H1 (cell line): ENCODE results near the gene OVCH2.

ENCODE experiments used
- CTCF ChIP-seq, 3 experiments: IDR thresholded peaks; 1 replicate in 2 of 3; 2 replicates in 1 of 3; pipeline versions ENCODE4 v1.5.1 to v1.6.1; 2011; ENCODE audit warnings: low read length in 3 of 3, mild to moderate bottlenecking in 3 of 3, inconsistent platforms in 2 of 3, low read depth in 1 of 3, moderate library complexity in 1 of 3; ENCODE audit not compliant: insufficient read depth in 1 of 3; ENCODE audit errors: control extremely low read depth in 1 of 3
- EP300 ChIP-seq, 2 experiments: IDR thresholded peaks; 1 replicate in 1 of 2; 2 replicates in 1 of 2; pipeline ENCODE4 v1.6.1; 2011 to 2012; ENCODE audit warnings: low read depth in 2 of 2, low read length in 2 of 2, mild to moderate bottlenecking in 2 of 2, borderline replicate concordance in 1 of 2, inconsistent platforms in 1 of 2, moderate library complexity in 1 of 2
- PHF8 ChIP-seq: fragments of 200-600 bp; sonication (generic); conservative IDR thresholded peaks from 2 replicates; pipeline ENCODE4 v1.7.1; 2012; ENCODE audit warnings: low read depth, mild to moderate bottlenecking, inconsistent platforms, low read length, moderate library complexity
- POLR2A ChIP-seq, 2 experiments: IDR thresholded peaks; 1 replicate in 1 of 2; 2 replicates in 1 of 2; pipeline ENCODE4 v1.6.1; 2011; ENCODE audit warnings: low read depth in 2 of 2, low read length in 2 of 2, mild to moderate bottlenecking in 2 of 2; ENCODE audit errors: control extremely low read depth in 1 of 2
- RAD21 ChIP-seq, 2 experiments: IDR thresholded peaks in 1 of 2; conservative IDR thresholded peaks in 1 of 2; 2 replicates each; pipeline ENCODE4 v1.6.1; 2011; ENCODE audit warnings: low read depth in 2 of 2, low read length in 2 of 2, improper control_type of control experiment in 1 of 2, inconsistent platforms in 1 of 2, mild to moderate bottlenecking in 1 of 2, moderate library complexity in 1 of 2
- SIN3A ChIP-seq, 2 experiments: IDR thresholded peaks in 1 of 2; conservative IDR thresholded peaks in 1 of 2; 2 replicates each; pipeline ENCODE4 v1.6.1; 2011 to 2012; ENCODE audit warnings: low read length in 2 of 2, improper control_type of control experiment in 1 of 2, low read depth in 1 of 2, mild to moderate bottlenecking in 1 of 2
- TEAD4 ChIP-seq: IDR thresholded peaks from 2 replicates; pipeline ENCODE4 v1.6.1; 2012; ENCODE audit warnings: low read depth, low read length, inconsistent platforms, mixed read lengths
- ZNF274 ChIP-seq: IDR thresholded peaks from 2 replicates; pipeline ENCODE4 v1.7.0; 2012; ENCODE audit warnings: low read length, borderline replicate concordance; ENCODE audit errors: extremely low read depth

- TF ChIP-seq TEAD4 (no peak), POLR2A (IDR thresholded peaks at IDR 0.05; ENCODE audit: control extremely low read depth in 1 of 2, low read depth in 2 of 2, low read length in 2 of 2) (no peak), CTCF (IDR thresholded peaks at IDR 0.05; ENCODE audit: control extremely low read depth in 1 of 3, insufficient read depth in 1 of 3, low read depth in 1 of 3, low read length in 3 of 3) (no peak), RAD21 (IDR thresholded peaks at IDR 0.05 in 1 of 2, conservative IDR thresholded peaks at IDR 0.05 in 1 of 2; ENCODE audit: low read depth in 2 of 2, low read length in 2 of 2) (no peak), ZNF274 (no peak), EP300 (IDR thresholded peaks at IDR 0.05; ENCODE audit: borderline replicate concordance in 1 of 2, low read depth in 2 of 2, low read length in 2 of 2) (no peak), SIN3A (conservative IDR thresholded peaks at IDR 0.05 in 1 of 2, IDR thresholded peaks at IDR 0.05 in 1 of 2; ENCODE audit: low read depth in 1 of 2, low read length in 2 of 2) (no peak), PHF8 (no peak)
Measured at GRCh38 chr11:7675631-7676030, 30.6 kb downstream of the OVCH2 start.
